AG10803 (cell line): ENCODE results near the gene GJB2.

Experiments
- DNase-seq: peaks from one replicate; pipeline ENCODE4 v3.0.0; 2010; ENCODE audit warnings: low read depth
- H3K4me3 ChIP-seq: 2 replicates; pipeline ENCODE4 v1.5.1; 2011; ENCODE audit warnings: mild to moderate bottlenecking, low read length, control low read depth
- CTCF ChIP-seq: conservative IDR thresholded peaks from 2 replicates; pipeline ENCODE4 v1.5.1; 2011; ENCODE audit warnings: mild to moderate bottlenecking, low read length, control low read depth, inconsistent platforms

The GJB2 gene

GRCh38 chr13:20186771-20187170, 6.0 kb downstream of the GJB2 start:
- H3K4me3 ChIP-seq, result no peak overlapping the region
- DNase-seq, result no peak
- no peak for TF ChIP-seq CTCF

- no peak for DNase-seq
- no peak for TF ChIP-seq CTCF
- no peak overlapping the region for H3K4me3 ChIP-seq
These were observed 7.2 kb downstream of the GJB2 start for GRCh38 chr13:20185366-20186056.

- TF ChIP-seq CTCF, result peak; percentile 94
- peak; percentile 72 for DNase-seq
- no peak overlapping the region for H3K4me3 ChIP-seq
These were observed 10.4 kb downstream of the GJB2 start for GRCh38 chr13:20182231-20182846.

- no peak for TF ChIP-seq CTCF
These were observed 11.6 kb downstream of the GJB2 start for GRCh38 chr13:20181188-20181587.

GRCh38 chr13:20178156-20178555, 14.6 kb downstream of the GJB2 start:
- no peak for DNase-seq
- TF ChIP-seq CTCF, result no peak
- no peak overlapping the region for H3K4me3 ChIP-seq

More at GRCh38 chr13:20181188-20181587, 11.6 kb downstream of the GJB2 start:
- H3K4me3 ChIP-seq, result no peak overlapping the region
- DNase-seq, result no peak

GRCh38 chr13:20177049-20177831, 15.5 kb downstream of the GJB2 start:
- DNase-seq, result no peak
- H3K4me3 ChIP-seq, result 0 out of 2 replicates have a peak overlapping the region, but pooled peaks have one; percentile 33
- no peak for TF ChIP-seq CTCF
